Measurements from ENCODE around the gene BID. TPM values are rescaled to one million over a fixed set of nuclear protein-coding genes. Genes with fewer than 3 reads are reported as not detected.
A peak's percentile ranks its signal among the peaks of the same experiment; 100 is the strongest.

Gene BID
- total and polyA plus RNA-seq, 10 of the 15 experiments (the other 5 are each of a cell fraction or from before 2014, with no cell fraction given): 7.9 to 241 (median 136) TPM

DNA sequence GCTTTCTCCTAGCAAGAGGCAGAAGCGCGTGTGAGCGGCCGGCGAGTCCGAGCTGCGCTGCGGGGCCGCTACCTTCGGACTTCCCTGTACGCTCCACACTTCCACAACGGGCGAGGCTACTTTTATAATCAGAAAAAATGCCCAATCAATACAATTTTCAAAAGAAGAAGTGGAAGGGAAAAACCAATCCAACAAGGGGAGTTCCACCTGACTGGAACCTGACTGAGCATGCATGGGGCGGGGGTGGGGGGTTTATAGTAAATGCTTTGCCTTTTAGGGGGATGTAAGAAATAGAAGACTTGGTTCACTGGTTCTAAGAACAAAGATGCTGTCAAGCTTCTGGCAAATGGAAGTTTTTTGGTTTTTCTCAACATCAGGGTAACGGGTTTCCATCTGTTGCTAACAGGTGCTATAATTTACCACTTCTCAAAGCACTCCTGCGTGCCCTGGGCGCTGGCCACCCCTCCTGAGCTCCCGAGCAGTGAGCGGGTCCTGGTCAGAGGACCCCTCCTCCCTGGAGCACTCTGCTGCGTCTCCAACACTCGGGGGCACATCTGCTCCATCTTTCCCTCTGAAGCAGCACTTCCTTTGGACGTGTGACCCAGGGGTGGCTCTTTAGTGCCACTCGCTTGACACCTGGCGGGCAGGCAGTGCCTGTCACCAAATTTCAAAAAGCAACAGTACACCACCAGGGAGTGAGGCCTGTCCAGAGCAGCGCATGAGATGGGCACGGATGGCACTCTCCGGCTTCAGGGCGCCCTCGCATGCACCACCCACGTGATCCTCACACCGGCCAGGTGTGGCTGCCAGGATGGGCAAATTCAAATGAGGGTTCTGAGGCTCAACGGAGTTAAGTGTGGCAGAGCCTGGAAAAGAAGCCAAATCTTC is 21.6 kb upstream of the BID start (continued):
- TF ChIP-seq, protein P1, sequence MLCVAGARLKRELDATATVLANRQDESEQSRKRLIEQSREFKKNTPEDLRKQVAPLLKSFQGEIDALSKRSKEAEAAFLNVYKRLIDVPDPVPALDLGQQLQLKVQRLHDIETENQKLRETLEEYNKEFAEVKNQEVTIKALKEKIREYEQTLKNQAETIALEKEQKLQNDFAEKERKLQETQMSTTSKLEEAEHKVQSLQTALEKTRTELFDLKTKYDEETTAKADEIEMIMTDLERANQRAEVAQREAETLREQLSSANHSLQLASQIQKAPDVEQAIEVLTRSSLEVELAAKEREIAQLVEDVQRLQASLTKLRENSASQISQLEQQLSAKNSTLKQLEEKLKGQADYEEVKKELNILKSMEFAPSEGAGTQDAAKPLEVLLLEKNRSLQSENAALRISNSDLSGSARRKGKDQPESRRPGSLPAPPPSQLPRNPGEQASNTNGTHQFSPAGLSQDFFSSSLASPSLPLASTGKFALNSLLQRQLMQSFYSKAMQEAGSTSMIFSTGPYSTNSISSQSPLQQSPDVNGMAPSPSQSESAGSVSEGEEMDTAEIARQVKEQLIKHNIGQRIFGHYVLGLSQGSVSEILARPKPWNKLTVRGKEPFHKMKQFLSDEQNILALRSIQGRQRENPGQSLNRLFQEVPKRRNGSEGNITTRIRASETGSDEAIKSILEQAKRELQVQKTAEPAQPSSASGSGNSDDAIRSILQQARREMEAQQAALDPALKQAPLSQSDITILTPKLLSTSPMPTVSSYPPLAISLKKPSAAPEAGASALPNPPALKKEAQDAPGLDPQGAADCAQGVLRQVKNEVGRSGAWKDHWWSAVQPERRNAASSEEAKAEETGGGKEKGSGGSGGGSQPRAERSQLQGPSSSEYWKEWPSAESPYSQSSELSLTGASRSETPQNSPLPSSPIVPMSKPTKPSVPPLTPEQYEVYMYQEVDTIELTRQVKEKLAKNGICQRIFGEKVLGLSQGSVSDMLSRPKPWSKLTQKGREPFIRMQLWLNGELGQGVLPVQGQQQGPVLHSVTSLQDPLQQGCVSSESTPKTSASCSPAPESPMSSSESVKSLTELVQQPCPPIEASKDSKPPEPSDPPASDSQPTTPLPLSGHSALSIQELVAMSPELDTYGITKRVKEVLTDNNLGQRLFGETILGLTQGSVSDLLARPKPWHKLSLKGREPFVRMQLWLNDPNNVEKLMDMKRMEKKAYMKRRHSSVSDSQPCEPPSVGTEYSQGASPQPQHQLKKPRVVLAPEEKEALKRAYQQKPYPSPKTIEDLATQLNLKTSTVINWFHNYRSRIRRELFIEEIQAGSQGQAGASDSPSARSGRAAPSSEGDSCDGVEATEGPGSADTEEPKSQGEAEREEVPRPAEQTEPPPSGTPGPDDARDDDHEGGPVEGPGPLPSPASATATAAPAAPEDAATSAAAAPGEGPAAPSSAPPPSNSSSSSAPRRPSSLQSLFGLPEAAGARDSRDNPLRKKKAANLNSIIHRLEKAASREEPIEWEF (IDR thresholded peaks at IDR 0.05; ENCODE audit: insufficient replicate concordance, low read depth, low read length): peak; percentile 93
- TF ChIP-seq ZBTB40 (IDR thresholded peaks at IDR 0.05; ENCODE audit: borderline replicate concordance) (no peak), RUNX3 (IDR thresholded peaks at IDR 0.05; ENCODE audit: low read length) (peak; percentile 58), GATAD2B (conservative IDR thresholded peaks at IDR 0.05; ENCODE audit: low read depth) (peak; percentile 57), SREBF1 (IDR thresholded peaks at IDR 0.05; ENCODE audit: low read length) (no peak), LARP7 (IDR thresholded peaks at IDR 0.05) (0 out of 2 replicates have a peak, but pooled peaks have one; percentile 59), NFIC (IDR thresholded peaks at IDR 0.05; ENCODE audit: low read depth, low read length) (peak; percentile 79), PML (IDR thresholded peaks at IDR 0.05; ENCODE audit: low read length) (0 out of 2 replicates have a peak, but pooled peaks have one; percentile 24), HDAC2 (IDR thresholded peaks at IDR 0.05) (no peak), USF2 (IDR thresholded peaks at IDR 0.05; ENCODE audit: borderline replicate concordance, low read depth, low read length) (no peak; the same call in 1 of the 2 replicates), RAD21 (IDR thresholded peaks at IDR 0.05; ENCODE audit: insufficient read depth, low read depth, low read length) (peak; percentile 26; the same call in 1 of the 2 replicates), SMAD1 (IDR thresholded peaks at IDR 0.05; ENCODE audit: low read depth, partially characterized antibody) (peak; percentile 41), CHD4 (IDR thresholded peaks at IDR 0.05) (no peak), MYC (IDR thresholded peaks at IDR 0.05; ENCODE audit: insufficient read depth, insufficient read length, insufficient replicate concordance, low read length, severe bottlenecking) (peak; percentile 51)
- TF ChIP-seq, protein P2, sequence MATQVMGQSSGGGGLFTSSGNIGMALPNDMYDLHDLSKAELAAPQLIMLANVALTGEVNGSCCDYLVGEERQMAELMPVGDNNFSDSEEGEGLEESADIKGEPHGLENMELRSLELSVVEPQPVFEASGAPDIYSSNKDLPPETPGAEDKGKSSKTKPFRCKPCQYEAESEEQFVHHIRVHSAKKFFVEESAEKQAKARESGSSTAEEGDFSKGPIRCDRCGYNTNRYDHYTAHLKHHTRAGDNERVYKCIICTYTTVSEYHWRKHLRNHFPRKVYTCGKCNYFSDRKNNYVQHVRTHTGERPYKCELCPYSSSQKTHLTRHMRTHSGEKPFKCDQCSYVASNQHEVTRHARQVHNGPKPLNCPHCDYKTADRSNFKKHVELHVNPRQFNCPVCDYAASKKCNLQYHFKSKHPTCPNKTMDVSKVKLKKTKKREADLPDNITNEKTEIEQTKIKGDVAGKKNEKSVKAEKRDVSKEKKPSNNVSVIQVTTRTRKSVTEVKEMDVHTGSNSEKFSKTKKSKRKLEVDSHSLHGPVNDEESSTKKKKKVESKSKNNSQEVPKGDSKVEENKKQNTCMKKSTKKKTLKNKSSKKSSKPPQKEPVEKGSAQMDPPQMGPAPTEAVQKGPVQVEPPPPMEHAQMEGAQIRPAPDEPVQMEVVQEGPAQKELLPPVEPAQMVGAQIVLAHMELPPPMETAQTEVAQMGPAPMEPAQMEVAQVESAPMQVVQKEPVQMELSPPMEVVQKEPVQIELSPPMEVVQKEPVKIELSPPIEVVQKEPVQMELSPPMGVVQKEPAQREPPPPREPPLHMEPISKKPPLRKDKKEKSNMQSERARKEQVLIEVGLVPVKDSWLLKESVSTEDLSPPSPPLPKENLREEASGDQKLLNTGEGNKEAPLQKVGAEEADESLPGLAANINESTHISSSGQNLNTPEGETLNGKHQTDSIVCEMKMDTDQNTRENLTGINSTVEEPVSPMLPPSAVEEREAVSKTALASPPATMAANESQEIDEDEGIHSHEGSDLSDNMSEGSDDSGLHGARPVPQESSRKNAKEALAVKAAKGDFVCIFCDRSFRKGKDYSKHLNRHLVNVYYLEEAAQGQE (IDR thresholded peaks at IDR 0.05; ENCODE audit: low read depth, low read length): no peak

Measured in GM12878 (cell line).